Measurements from ENCODE around the gene FERMT3.

DNA sequence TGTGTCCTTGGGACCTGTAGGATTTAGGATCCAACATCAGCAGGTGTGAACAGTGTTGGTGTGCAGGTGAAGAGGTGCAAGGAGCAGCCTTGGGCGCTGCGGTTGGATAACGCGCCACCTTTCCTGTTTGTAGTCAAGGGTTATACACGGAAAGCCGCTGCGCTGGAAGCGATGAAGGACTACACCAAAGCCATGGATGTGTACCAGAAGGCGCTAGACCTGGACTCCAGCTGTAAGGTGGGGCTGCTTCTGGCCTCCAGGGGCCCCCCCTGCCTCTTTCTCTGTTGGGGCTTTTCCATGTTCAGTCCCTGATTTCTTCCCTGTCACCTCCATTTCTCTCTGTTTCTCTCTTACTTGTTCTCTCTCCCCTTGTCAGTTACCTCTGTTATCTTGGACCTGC lies 3.5 kb upstream of the FERMT3 start:
- TF ChIP-seq YY1 (IDR thresholded peaks at IDR 0.05; ENCODE audit: insufficient read depth, insufficient read length) (no peak), SUZ12 (IDR thresholded peaks at IDR 0.05; ENCODE audit: extremely low read depth, insufficient read depth, insufficient read length) (no peak)
